Occipital lobe (tissue), 2 donors: ENCODE data around the gene ACP4. TPM values are rescaled to one million over a fixed set of nuclear protein-coding genes. Genes with fewer than 3 reads are reported as not detected.
A peak's percentile ranks its signal among the peaks of the same experiment; 100 is the strongest.

Source experiments
- DNase-seq: peaks from one replicate; lab custom pipeline; 2025; lab: John Stamatoyannopoulos, UW
- total RNA-seq: library from RNA; depleted of rRNA; stranded (reverse); fragments of >200 nt; gene quantifications from one replicate; pipeline ENCODE4 v1.2.3, GENCODE V29; 2014

The ACP4 gene
- total RNA-seq, 1 donor from 2014 or later, result not detected

DNA sequence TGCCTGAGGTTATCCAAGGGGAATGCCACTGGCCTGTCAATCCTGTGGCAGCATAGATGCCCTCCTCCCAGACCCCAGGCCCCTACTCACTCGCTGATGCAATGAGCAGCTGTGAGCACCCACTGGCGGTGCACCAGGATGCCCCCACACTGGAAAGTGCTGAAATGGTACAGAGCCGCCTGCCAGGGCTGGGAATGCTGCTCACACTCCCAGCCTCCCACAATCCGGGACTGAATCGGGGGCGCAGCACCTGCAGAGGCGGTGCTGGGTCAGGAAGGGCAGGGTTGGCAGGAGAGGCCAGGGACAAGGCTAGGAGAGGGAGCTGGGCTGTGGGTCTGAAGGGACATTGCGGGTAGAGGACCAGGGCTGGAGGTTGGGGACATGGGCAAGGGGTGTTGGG is 31.4 kb downstream of the ACP4 start:
- no peak for DNase-seq

DNA sequence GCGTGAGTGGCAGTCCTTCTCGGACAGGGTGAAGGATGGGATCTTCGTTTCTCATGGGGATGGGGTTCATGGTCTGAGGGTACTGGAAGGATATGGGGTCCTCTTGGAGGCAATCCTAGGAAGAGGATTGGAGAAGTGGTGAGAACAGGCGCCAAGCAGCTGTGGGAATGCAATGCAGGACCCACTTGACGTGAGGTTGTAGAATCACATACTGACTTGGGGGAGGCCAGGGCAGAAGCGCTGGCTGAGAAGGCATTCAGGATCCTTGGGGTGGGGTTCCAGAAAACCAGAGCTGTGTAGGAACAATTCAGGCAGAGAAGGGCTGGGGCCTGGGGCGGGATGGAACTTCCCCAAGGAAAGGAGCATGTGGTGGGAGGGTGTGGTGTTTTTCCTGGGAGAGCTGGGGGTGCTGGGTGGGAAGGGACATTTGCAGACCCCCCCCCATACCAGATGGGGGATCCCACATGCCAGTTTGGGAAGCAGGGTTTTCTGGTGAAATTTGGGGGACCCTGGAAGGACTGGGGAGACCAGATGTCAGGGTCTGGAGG is 32.5 kb downstream of the ACP4 start:
- DNase-seq, result no peak

DNA sequence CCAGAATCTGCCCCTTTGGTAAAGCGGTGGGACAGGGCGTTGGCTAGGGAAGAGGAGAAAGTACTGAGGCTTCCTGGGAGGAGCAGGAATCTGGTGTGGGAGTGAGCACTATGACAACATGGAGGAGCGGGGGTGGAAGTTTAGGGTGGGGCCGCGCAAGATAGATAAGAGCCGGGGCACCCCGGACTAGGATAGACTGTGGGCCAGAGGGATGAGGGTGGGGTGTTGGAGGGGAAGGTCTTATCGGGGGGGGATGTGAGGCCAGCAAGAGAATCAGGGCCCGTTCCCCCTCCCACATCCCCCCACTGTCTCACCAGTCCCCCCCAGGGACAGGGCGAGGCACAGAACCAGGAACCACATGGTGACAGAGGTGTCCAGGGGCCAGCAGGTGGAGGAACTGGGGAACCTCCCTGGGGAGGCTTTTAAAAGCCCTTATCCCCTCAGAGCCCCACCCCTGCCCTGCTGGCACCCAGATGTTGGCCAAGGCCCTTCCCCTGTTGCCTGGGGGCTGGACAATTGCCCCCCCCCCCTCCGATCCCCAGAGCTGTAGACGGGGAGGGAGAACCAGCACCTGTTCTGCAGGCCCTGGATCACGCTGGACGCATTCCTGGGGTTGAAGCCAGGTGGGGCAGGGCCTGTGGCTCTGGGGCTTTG is 33.3 kb downstream of the ACP4 start, which contains the start of gene KLK1:
Gene KLK1, minus strand, starts transcription at position 399 of the 654 bp plus-strand sequence. Its CDS starts 39 bp downstream, at position 360.
- DNase-seq, result no peak

DNA sequence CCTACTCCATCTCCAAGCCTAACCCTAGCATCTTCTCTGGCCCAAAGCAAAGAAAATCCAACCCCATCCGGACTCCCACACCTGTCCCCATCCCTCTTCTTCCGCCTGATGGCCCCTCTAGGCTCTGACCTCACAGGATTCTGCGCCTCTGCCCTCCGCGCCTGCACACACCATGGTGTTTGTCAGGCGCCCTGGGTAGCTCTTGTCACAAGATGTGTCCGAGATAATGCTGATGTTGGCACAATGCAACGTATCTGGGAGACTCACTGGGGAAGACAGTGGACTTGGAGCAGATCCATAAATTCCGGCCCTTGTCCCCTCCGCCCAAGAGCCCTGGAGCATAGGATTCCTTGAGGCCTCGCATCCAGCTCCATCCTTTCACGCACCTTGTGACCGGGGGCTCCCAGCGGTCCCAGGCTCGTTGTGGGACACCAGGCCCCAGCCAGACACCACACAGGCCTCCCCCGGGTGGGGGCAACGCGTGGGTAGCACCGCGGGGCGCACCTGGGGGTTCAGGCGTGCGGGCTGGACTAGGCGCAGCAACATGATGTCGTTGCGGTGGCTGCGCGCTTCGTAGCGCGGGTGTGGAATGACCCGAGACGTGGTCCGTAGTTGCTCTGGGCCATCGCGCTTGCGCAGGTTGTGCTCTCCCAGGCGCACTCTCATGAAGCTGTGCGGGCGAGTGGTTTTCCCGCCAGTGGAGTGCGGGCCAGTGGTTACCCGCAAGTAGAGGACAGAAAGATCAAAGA is 36.5 kb downstream of the ACP4 start:
- DNase-seq, result no peak

DNA sequence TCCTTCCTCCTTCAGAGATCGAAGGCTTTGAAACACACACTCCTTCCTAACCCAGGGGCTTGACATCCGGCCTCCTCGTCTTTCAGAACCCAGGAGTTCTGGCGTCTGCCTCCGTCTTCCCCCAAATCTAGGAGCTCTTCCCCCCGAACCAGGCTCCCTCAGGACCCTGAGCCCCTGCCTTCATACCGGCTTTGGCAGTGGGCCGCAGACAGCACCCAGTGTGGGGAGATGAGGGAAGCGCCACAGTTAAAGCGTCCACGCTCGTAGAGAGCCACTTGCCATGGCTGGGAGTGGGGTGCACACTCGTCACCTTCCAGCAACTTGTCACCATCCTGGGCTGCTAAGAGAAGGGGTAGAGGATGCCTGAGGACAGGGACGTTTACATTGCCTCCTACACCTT is 37.3 kb downstream of the ACP4 start:
- DNase-seq, result no peak

DNA sequence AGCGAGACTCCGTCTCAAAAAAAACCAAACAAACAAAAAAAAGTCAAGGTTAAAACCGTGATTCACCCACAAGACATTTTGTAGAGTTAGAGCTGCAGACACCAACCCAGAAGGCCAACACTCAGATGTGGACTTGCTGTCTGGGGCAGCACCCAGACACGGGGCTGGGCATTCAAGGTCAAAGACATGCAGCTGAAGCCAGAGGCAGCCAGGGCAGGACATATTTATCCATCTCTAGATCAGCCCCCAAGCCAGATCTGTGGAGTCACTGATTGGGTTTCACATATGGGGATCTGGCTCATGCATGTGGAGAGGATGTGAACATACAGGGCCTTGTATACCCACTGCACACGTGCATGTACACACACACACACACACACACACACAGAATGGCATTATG is 39.6 kb downstream of the ACP4 start:
- DNase-seq, result no peak

DNA sequence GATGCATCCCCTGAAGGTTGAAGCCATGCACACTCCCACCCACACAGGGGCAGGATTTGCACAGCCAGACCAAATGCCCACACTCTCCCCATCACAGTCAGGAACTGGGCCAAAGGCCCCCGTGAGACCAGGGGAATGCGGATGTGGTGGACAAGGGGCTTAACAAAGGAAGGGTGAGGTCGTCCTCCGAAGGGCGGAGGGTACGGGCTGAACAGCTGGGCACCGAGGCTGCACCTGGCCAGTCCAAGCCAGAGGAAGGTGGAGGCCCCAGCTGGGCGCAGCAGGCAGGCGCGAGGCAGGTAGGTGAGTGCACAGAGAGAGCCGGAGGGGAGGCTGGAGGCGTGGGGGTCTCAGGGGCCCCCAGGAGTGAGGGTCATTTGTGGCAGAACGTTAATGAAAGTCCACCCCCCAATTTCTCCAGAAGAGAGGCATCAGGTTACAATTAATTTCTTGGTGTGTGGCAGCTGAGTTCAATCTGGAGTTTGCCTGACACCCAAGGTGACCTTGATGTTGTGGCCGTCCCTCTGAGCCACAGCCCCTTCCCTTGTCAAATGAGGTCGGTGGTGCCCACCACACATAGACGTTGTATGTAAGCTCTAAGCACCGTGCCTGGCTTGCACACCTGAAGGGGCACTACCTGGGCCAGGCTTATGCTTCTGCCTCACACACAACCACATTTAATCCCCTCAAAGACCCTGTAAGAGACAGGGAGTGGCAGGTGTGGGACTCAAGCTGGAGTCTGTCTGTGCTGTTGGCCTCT is 40.2 kb downstream of the ACP4 start:
- DNase-seq, result no peak

DNA sequence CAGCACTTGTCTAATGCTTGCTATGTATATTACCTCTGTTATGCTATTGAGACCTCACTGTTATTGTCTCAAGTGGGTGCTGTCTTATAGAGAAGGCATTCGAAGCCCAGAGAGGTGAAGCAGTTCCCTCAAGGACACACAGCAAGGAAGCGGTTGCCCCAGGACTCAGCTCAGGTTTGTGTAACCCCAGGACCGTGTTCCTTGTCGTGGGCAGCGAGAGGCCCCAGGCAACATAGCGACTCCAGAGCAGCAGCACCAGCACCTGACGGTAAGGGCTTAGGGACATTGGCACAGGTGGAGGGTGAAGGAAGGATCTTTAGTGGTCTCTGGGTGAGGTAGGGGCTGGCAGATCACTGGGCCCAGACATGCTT is 40.8 kb downstream of the ACP4 start:
- DNase-seq, result no peak

DNA sequence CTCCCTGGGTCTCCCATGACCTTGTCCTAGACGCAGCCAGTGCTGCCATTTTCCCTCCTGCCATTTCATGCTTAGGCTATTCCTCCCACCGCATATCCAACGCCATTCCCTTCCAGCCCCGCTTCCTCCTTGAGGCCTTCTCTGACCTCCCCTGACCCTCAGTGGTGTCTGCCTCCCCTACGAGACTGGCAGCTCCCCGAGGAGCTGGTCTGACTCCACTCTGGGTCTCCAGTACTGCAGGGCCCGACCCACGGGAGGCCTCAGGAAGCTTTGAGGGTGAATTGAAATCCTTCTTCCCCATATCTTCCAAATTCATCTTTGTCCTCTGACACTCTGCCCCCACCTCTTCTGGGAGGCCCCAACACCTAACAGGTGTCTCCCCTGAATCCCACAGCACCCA is 42.5 kb downstream of the ACP4 start:
- no peak for DNase-seq

DNA sequence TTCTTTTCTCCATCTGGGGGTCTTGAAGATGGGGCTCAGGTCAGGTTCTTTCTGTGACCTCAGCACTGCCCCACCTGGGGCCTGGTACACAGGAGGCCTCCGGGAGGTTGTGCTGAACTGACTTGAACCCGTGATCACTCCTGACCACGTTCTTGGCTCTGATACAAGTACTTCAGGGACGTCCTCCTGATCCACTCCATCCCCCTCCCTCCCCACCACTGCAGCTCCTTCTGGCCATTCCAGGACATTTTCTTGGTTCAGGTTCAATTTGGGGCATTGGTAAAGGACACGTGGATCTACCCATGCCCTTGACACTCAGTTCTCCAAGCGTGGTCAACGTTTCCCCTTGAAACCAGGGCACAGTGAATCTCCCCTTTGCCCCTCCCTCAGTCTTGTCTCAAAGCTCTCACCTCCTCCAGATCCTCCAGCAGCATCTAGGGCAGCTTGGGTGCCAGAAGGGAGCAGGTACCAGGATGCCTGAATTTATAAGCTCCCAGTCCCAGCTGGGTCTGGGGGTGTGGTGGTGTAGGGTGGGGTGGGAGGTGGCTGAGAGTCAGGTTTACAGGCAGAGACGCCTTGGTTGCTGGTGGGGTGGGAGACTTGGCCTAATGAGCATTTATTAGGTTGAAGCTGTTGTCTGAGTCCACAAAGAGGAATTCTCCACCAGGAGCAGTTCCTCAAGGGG is 43.0 kb downstream of the ACP4 start, which contains the start of gene KLK15:
Gene KLK15, minus strand, starts transcription at position 458 of the 685 bp plus-strand sequence. CDS start 2,082 bp downstream, outside the sequence.
- DNase-seq, result no peak

DNA sequence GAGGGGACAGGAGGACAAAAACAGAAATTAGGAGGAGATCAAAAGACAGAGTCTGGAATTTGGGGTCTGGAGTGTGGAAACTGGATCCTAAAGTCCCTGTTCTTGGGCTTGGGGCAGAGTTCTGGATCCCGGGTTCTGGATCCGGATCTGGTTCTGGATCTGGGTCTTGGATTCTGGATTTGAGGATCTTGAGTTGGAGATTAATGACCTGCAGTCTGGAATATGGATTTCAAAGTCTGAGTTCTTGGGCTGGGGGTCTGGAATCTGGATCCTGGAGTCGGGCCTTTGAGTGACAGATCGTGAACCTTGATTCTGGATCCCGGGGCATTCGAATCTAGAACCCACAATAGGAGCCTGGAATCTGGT is 43.6 kb downstream of the ACP4 start:
- DNase-seq, result no peak

DNA sequence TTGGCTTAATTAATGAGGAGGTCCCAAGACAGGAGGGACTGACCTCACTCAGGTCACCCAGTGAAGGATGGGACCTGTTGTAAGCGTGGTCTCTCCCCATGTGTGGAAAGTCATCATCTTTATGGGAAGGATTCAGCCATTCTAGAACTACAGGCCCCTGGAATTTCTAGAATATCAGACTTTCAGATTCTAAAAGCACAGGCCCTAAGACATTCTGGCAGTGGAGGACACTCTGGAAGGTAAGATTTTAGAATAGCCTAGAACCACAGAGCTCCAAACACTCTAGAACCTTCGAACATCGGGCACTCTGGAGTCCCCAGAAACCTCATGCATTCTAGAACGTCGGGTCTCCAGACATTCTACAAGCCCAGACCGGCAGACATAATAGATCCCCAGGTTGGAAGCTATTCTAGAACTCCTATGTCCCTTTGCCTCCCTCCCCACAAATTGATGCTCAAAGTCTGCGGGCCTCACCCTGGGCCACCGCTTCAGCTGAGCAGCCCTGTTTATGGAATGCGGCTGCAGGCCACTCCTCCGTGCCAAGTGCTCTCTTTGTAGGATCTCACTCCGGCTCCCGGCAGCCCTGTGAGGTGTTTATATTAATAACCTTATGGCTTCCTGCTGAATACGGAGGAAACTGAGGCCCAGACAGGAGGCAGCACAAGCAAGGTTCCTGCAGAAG is 45.0 kb downstream of the ACP4 start:
- no peak for DNase-seq

DNA sequence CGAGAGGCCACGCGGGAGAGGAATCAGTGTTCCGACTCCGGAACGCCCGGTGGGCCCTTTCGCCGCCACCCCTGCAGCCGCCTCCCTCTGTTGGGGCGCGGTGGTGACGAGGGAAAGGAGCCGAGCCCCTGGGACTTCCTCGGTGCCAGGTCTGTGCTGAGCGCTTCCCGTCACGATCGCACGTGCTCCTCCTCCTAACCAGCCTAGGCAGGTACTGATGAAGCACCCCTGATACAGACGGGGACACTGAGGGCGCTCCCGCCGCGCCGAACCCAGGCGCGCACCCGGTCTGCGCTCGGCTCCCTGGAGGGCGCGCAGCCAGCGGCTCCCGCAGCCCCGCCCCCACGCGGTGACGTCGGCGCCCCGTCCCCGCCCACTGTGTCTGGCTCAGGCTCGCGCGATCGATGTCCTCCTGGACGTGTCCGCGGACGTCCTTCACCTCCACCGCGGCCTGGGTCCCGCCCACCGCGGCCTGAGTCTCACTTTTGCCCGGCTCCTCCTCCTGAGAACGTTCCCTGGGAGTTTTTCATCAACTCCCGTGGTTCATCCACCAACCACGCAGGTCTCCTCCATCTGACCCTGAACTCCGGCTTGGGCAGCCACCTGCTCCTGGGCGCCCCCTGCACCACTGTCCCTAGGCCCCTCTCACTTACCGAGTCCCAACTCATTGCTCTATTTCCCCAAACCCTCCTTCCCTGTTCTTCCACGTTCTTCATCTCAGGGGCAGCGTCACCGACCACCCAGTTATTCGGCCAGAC is 45.7 kb downstream of the ACP4 start:
- peak; percentile 44 for DNase-seq

DNA sequence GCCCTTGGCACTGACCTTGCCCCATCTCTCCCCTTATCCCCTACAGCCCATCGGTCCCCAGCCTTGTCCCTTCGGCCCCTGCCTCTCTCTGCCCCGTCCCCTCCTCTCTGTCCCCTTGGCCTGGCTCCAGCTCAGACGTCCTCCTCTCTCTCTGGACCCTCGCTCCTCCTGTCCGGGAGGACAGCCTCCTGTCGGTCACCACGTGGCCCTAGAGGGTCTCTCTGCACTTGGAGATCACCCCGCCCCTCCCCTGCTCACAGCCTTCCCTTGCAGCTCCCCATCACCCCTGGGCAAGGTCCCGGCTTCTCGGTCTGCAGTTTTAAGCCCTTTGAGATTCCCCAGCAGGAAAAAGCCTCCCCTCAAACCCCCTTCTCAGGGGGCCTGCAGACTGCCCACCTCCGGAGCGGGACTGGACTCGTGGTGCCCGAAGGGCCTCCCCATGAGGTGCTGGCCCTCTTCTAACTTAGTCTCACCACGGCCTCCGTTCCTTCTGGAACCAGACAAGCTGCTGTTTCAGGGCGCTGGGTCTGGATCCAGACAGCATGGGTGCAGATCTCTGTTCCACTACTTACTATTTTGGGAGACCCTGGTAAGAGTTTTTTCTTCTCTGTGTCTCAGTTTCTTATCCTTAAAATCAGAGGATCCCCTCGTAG is 46.5 kb downstream of the ACP4 start:
- no peak for DNase-seq

DNA sequence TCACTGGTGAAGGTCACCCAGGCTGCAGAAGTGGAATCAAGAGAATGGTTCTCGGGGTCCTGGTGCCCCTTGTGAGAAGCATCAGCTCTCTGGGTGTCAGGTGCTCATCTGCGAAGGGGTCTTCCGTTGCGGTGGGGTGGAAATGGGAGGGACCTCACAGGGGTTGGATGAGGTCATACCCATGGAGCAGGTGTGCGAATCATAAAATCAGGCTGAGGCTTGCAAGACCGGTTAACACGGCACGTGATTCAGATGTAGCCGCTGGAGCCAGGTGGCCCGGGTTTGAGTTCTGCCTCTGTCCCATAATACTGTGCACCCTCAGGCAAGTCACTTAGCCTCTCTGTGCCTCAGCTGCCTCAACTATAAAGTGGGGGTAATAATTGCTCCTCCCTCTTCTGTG is 47.1 kb downstream of the ACP4 start:
- no peak for DNase-seq

DNA sequence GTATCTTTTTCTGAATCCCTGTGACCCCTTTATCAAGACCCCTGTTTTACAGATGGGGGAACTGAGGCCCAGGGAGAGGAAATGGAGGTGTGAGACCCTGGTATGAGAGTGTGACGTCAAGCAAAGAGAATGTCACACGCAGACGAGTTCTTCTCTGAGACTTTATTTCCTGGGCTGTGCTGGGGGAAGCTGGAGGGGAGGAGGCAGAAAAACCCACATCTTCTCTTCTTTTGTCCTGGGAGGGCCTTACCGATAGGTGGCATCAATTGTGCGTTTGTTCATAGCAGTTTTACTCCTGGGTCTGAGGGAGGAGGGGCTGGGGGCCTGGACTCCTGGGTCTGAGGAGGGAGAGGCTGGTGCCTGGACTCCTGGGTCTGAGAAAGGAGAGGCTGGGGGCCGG is 48.0 kb downstream of the ACP4 start:
- DNase-seq, result no peak

DNA sequence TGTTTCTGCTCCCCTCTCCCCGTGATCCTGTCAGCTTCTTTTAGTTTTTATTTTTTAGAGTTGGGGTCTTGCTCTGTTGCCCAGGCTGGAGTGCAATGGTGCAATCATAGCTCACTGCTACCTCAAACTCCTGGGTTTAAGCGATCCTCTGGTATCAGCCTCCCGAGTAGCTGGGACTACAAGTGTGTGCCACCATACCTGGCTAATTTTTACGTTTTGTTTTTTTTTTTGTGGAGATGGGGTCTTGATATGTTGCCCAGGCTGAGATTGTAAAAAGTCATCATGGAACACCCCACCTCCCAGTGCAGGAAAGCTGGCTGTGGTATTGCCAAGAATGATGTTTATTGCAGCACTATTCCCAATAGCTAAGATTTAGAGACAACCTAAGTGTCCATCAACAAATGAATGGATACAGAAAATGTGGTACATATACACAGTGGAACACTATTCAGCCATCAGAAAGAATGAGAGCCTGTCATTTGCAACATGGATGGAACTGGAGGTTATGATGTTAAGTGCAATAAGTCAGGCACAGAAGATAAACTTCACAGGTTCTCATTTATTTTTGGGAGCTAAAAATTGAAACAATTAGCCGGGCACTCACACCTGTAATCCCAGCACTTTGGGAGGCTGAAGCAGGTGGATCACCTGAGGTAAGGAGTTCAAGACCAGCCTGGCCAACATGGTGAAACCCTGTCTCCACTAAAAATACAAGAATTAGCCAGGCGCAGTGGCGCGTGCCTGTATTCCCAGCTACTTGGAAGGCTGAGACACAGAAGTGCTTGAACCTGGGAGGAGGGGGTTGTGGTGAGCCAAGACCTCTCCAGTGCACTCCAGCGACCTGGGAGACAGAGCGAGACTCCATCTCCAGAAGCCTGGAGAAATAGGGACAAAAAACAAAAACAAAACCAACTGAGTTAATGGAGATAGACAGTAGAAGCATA is 49.8 kb downstream of the ACP4 start:
- DNase-seq, result no peak

DNA sequence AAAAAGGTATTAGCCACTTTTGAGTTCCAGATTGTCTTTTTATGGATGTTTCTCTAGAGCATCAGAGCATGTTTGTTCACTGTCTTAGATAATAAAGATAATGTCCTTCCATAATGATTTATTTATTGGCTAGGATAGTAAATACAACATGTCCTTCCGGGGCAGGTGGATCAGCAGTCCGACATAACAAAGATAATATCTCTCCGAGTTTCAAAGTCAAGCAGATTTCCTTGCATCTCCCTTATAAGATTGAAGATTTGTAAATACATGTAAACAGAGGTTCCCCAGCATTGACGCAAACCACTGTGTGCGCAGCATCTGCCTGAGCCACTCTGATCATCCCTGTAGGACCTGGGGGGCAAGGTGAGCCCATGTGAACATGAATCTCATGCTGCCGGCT is 51.9 kb downstream of the ACP4 start:
- DNase-seq, result no peak

DNA sequence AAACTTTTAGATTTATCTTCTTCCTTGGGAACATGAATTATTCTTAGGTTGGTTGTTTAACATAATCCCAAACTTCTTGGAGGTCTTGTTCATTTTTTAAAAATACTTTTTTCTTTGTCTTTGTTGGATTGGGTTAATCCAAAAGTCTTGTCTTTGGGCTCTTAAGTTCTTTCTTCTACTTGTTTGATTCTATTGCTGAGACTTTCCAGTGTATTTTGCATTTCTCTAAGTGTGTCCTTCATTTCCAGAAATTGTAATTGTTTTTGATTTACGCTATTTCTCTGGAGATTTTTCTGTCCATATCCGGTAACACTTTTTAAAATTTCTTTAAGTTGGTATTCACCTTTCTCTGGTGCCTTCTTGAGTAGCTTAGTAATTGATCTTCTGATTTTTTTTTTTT is 53.0 kb downstream of the ACP4 start:
- no peak for DNase-seq
